ENCODE results near the gene UTS2. TPM values are rescaled to one million over a fixed set of nuclear protein-coding genes. Genes with fewer than 3 reads are reported as not detected.
A peak's percentile ranks its signal among the peaks of the same experiment; 100 is the strongest.

Gene UTS2, protein sequence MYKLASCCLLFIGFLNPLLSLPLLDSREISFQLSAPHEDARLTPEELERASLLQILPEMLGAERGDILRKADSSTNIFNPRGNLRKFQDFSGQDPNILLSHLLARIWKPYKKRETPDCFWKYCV
- 100 to 1,000 TPM in 1 of 8 experiments, 1 to 10 TPM in 2, under 1 TPM in 2, not detected in 3; 0.56 to 113 (median 1.2) TPM for total RNA-seq

GRCh38 chr1:7852804-7853683, at the start of gene UTS2:
Gene UTS2 (minus strand): TSS chr1:7853065. CDS start chr1:7853003, 62 bp downstream.
- Histone ChIP-seq H3K4me3 (no peak within 1 kb of the TSS), H3K27ac (no peak within 1 kb of the TSS), H3K4me1 (replicated peaks in 1 of 2) (peaks cover 0 to 9% of the 10 kb centered on the region in 2 donors)
- in situ Hi-C loops (cut with MboI; ENCODE audit: low pct_unique_long_range_greater_than_20kb in 2 of 9, low sequenced_read_pairs in 9 of 9, unreplicated experiment in 9 of 9) = no loop called here
- peak in 5 of 8 experiments; percentile 63 to 86 (median 79) for ATAC-seq (replicated peaks in 6 of 8)
- 51 to 80% (median 70%) methylated on average over 3 to 10 of the region's 10 CpGs for WGBS, 10 experiments

- Histone ChIP-seq H3K4me1 (replicated peaks in 1 of 2) (peaks cover 0 to 2% of the 10 kb centered on the region in 2 donors), H3K4me3 (no peak overlapping the region), H3K27ac (no peak overlapping the region)
- ATAC-seq (replicated peaks in 6 of 8) = no peak
- WGBS, 10 experiments = 0 to 100% (median 80%) methylated on average over 1 to 4 of the region's 4 CpGs; no CpG with 5 or more reads in 1 of the 10 experiments
- in situ Hi-C loops (cut with MboI; ENCODE audit: low pct_unique_long_range_greater_than_20kb in 2 of 9, low sequenced_read_pairs in 9 of 9, unreplicated experiment in 9 of 9) = loop anchor here in 6 of 9 experiments (5.0 to 25.0 kb wide), 4 partner anchors 87 to 237 kb away; no protein-coding TSS in a partner anchor
These were observed 46.9 kb upstream of the UTS2 start for GRCh38 chr1:7899741-7900140.

DNA sequence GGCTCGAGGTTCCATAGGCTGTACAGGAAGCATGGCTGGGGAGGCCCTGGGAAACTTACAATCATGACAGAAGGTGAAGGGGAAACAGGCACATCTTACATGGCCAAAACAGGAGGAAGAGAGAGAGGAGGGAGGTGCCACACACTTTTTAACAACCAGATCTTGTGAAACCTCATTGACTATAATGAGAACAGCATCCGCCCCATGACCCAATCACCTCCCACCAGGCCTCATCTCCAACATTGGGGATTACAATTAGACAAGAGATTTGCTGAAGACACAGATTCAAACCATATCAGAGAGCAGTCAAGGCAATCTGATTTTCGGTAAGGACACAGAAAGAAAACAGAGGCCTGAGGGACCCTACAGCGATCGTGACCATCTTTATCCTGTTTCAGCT, 46.1 kb upstream of the UTS2 start:
- no peak overlapping the region for H3K27ac ChIP-seq
- no peak for ATAC-seq (replicated peaks in 6 of 8)
- in situ Hi-C loops (cut with MboI; ENCODE audit: low pct_unique_long_range_greater_than_20kb in 2 of 9, low sequenced_read_pairs in 9 of 9, unreplicated experiment in 9 of 9) = no loop called here
- H3K4me1 ChIP-seq (replicated peaks in 1 of 2) = peaks cover 0 to 2% of the 10 kb centered on the region in 2 donors
- WGBS, 10 experiments = 77 to 95% (median 82%) methylated on average over 2 to 5 of the region's 5 CpGs; no CpG with 5 or more reads in 3 of the 10 experiments
- no peak overlapping the region for H3K4me3 ChIP-seq

- 20 to 100% (median 64%) methylated on average over 1 of the region's 1 CpG; no CpG with 5 or more reads in 2 of the 10 experiments for WGBS, 10 experiments
- Histone ChIP-seq H3K4me1 (replicated peaks in 1 of 2) (no peaks in the 10 kb centered on the region), H3K27ac (no peak overlapping the region), H3K4me3 (no peak overlapping the region)
- ATAC-seq (replicated peaks in 6 of 8) = no peak
- in situ Hi-C loops (cut with MboI; ENCODE audit: low pct_unique_long_range_greater_than_20kb in 2 of 9, low sequenced_read_pairs in 9 of 9, unreplicated experiment in 9 of 9) = no loop called here
These were observed 44.1 kb upstream of the UTS2 start for GRCh38 chr1:7896994-7897393.

DNA sequence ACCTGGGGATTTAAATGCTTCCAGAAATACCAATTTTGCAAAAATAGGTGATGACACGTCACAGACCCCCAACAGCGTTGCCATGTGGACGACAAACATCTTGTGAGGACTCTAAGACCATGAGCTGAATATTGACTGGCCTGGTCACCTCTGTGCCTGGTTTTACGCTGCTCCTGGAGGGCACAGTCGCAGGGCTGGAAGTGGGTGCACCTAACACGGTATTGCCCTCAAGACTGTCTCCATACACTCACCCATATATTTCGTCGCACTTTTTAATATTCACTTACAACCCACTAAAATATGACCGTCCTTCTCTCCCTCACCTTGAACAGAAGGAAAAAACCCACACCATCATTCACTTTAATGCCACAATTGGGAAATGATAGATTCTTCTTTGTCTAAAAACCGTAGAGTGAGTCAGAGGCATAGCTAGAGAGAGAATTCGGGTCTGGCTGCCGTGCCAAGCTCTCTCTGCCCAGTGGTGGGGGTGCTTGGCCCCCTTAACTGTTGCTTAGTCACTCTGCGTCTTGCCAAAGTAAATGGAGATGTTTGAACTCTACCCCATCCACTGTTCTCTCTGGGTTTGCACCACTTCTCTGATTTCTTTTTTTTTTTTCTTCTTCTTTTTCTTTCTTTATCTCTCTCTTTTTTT, 40.8 kb upstream of the UTS2 start:
- in situ Hi-C loops (cut with MboI; ENCODE audit: low pct_unique_long_range_greater_than_20kb in 2 of 9, low sequenced_read_pairs in 9 of 9, unreplicated experiment in 9 of 9) = no loop called here
- peak in 1 of 8 experiments; percentile 7 for ATAC-seq (replicated peaks in 6 of 8)
- Histone ChIP-seq H3K4me1 (replicated peaks in 1 of 2) (no peaks in the 10 kb centered on the region), H3K4me3 (no peak overlapping the region), H3K27ac (no peak overlapping the region)
- WGBS, 10 experiments = 30 to 100% (median 81%) methylated on average over 4 to 13 of the region's 13 CpGs; no CpG with 5 or more reads in 1 of the 10 experiments

DNA sequence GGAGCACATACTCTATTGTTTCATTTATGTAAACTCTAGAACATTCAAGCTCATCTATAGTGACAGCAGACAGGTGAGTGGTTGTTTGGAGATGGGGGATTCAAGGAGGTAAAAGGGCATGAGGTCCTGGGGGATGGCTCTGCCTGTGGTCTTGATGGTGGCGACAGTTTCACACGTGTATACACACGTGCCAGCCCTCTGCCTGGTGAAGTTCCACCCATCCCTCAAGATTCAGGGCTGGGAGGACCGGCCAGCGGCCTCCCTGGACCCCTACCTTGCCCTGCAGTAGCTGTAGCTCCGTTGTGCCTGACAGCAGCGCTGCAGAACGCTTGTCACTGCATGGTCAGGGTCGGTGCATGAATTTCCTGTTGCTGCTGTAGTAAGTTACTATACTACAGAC, 38.9 kb upstream of the UTS2 start:
- ATAC-seq (replicated peaks in 6 of 8) = no peak
- in situ Hi-C loops (cut with MboI; ENCODE audit: low pct_unique_long_range_greater_than_20kb in 2 of 9, low sequenced_read_pairs in 9 of 9, unreplicated experiment in 9 of 9) = no loop called here
- Histone ChIP-seq H3K4me3 (no peak overlapping the region), H3K27ac (no peak overlapping the region), H3K4me1 (replicated peaks in 1 of 2) (no peaks in the 10 kb centered on the region)
- WGBS, 10 experiments = 40 to 84% (median 67%) methylated on average over 1 to 9 of the region's 9 CpGs; no CpG with 5 or more reads in 4 of the 10 experiments

DNA sequence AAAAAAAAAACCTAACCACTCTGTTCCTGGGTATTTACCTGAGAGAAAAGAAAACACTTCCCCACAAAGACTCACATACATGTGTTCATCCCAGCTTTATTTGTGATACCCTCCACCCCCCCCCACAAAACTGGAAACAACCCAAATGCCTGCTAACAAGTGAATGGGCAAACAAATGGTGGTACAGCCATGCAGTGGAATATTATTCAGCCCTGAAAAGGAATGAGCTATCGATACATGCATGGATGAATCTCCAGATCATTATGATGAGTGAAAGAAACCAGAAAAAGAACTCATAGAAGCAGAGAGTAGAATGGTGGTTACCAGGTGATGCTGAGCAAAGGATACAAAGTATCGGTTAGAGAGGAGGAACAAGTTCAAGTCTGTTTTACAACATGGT, 38.0 kb upstream of the UTS2 start:
- Histone ChIP-seq H3K27ac (no peak overlapping the region), H3K4me3 (no peak overlapping the region), H3K4me1 (replicated peaks in 1 of 2) (peaks cover 0 to 3% of the 10 kb centered on the region in 2 donors)
- in situ Hi-C loops (cut with MboI; ENCODE audit: low pct_unique_long_range_greater_than_20kb in 2 of 9, low sequenced_read_pairs in 9 of 9, unreplicated experiment in 9 of 9) = no loop called here
- ATAC-seq (replicated peaks in 6 of 8) = no peak
- 77 to 100% (median 95%) methylated on average over 1 to 2 of the region's 2 CpGs; no CpG with 5 or more reads in 1 of the 10 experiments for WGBS, 10 experiments

DNA sequence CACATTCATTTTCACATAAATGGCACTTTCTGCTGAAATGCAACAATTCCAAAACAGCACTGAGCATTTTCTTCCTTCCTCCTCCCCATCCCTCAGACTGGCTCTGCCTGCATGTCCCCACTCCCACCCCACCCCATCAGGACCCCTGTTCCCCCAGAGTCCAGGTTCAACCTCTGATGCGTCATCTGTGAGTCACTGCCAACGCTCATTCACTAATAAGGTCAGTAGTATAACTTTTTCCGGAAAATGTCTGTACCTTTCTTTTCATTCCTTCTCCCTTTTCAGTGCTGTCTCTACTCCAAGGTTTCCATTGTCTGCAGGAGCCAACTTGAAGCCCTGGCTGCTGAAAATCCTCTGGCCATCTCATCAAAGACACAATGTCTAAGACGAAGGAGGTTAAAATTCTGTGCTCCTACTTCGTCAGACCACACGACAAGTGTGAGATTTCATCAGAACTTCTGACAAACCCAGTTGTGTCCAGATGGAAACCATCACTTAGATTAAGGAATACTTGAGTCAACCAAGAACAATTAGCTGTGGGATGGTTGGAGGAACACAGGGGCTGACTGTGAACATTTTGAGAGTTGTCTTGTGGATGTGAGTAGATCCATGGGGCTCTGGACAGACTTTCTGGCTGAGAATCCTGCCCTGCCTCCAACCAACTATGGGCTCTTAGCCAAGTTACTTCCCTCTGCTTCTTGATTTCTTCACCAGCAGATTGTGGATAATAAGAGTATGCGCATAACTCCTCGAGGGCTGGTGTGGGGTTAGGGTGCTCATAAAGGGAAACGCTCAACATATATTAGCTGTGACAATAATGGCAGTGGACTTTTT, 35.6 kb upstream of the UTS2 start:
- WGBS, 10 experiments = 28 to 88% (median 77%) methylated on average over 3 to 8 of the region's 9 CpGs
- Histone ChIP-seq H3K4me3 (no peak overlapping the region), H3K4me1 (replicated peaks in 1 of 2) (peaks cover 0 to 3% of the 10 kb centered on the region in 2 donors), H3K27ac (no peak overlapping the region)
- in situ Hi-C loops (cut with MboI; ENCODE audit: low pct_unique_long_range_greater_than_20kb in 2 of 9, low sequenced_read_pairs in 9 of 9, unreplicated experiment in 9 of 9) = no loop called here
- ATAC-seq (replicated peaks in 6 of 8) = peak in 3 of 8 experiments; percentile 68 to 90 (median 83)

DNA sequence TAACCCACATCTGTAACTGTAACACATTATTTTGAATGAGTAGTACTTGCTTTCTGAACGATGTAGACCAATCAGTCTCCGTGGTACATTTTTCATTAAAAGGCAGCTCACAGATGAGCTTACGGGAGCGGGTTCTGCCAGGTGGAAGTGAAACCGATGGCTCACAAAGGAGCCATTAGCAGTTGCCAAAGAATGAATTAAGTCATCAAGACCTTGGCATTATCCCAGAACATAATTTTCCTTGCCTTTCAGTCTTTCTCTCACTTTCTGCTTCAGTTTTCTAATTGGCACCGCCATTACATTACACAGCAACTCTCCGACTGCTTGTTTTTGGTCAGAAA, 33.5 kb upstream of the UTS2 start:
- H3K4me1 ChIP-seq (replicated peaks in 1 of 2) = peaks cover 0 to 3% of the 10 kb centered on the region in 2 donors
- in situ Hi-C loops (cut with MboI; ENCODE audit: low pct_unique_long_range_greater_than_20kb in 2 of 9, low sequenced_read_pairs in 9 of 9, unreplicated experiment in 9 of 9) = no loop called here
- no peak overlapping the region for H3K4me3 ChIP-seq
- WGBS, 10 experiments = 0 to 90% (median 78%) methylated on average over 1 to 7 of the region's 7 CpGs; no CpG with 5 or more reads in 1 of the 10 experiments
- no peak overlapping the region for H3K27ac ChIP-seq
- ATAC-seq (replicated peaks in 6 of 8) = peak in 2 of 8 experiments; percentile 27 to 53

DNA sequence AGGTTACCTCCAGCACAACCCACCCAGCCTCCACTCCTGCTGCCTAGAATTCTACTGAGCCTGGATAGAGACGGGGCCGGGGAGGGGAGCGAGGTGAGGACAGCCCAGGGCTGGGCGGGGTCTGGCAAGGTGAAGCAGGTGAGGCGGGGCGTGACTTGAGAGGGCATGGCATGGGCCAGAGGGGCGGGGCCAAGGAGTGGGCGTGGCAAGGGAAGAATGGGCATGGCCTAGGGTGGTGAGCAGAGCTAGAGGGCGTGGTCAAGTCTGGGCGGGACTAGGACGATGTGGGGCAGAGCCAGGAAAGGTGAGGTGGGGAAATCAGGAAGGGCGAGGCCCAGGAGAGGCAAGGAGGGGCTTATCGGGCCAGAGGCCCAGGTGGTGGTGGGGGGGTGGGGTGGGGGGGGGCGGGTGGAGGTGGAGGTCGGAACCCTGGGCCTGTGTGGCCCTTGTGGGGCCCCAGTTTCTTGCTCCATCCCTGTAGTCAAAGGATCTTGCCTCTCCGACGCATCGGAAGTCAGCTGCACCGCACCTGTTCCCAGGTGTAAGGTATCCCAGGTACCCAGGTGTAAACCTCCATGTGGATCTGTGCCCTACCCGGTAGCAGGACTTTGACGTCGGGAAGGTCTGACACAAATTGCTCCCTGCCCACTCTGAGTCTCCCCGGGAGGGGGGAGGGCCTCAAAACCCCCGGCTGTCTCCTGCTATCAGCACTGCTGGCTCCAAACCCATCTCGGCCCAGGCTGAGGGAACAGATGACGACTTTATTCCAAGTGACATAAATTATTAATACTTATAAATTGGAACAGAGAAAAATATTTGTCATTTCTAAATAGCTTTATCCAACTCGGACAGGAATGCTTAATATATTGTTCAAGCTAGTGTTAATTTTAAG, 32.9 kb upstream of the UTS2 start:
- peaks cover 0 to 3% of the 10 kb centered on the region in 2 donors for H3K4me1 ChIP-seq (replicated peaks in 1 of 2)
- ATAC-seq (replicated peaks in 6 of 8) = peak in 1 of 8 experiments; percentile 21
- 24 to 91% (median 58%) methylated on average over 2 to 9 of the region's 27 CpGs; no CpG with 5 or more reads in 2 of the 10 experiments for WGBS, 10 experiments
- in situ Hi-C loops (cut with MboI; ENCODE audit: low pct_unique_long_range_greater_than_20kb in 2 of 9, low sequenced_read_pairs in 9 of 9, unreplicated experiment in 9 of 9) = no loop called here
- no peak overlapping the region for H3K27ac ChIP-seq
- no peak overlapping the region for H3K4me3 ChIP-seq

GRCh38 chr1:7884757-7885156, 31.9 kb upstream of the UTS2 start:
- Histone ChIP-seq H3K27ac (no peak overlapping the region), H3K4me3 (no peak overlapping the region), H3K4me1 (replicated peaks in 1 of 2) (peaks cover 0 to 3% of the 10 kb centered on the region in 2 donors)
- 40 to 100% (median 80%) methylated on average over 1 of the region's 1 CpG; no CpG with 5 or more reads in 3 of the 10 experiments for WGBS, 10 experiments
- in situ Hi-C loops (cut with MboI; ENCODE audit: low pct_unique_long_range_greater_than_20kb in 2 of 9, low sequenced_read_pairs in 9 of 9, unreplicated experiment in 9 of 9) = no loop called here
- no peak for ATAC-seq (replicated peaks in 6 of 8)

DNA sequence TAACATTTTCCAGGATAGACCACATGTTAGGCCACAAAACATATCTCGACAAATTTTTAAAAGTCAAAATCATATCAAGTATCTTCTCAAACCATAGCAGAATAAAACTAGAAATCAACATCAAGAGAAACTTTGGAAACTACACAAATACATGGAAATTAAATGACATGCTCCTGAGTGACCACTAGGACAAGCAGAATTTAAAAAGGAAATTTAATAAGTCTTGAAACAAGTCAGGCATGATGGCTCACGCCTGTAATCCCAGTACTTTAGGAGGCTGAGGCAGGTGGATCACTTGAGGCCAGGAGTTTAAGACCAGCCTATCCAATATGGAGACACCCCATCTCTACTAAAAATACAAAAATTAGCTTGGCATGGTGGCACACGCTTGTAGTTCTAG, 26.4 kb upstream of the UTS2 start:
- H3K4me1 ChIP-seq (replicated peaks in 1 of 2) = no peaks in the 10 kb centered on the region
- in situ Hi-C loops (cut with MboI; ENCODE audit: low pct_unique_long_range_greater_than_20kb in 2 of 9, low sequenced_read_pairs in 9 of 9, unreplicated experiment in 9 of 9) = no loop called here
- no peak for ATAC-seq (replicated peaks in 6 of 8)
- H3K4me3 ChIP-seq = no peak overlapping the region
- WGBS, 10 experiments = 25 to 100% (median 82%) methylated on average over 1 to 3 of the region's 3 CpGs
- H3K27ac ChIP-seq = no peak overlapping the region

All from motor neuron (in vitro differentiated cells).